Activated B cell treated with CpG ODN at 0.5 μM for 24 hours (primary cell): Measurements from ENCODE around the gene KCNK13. TPM values are rescaled to one million over a fixed set of nuclear protein-coding genes. Genes with fewer than 3 reads are reported as not detected.

ENCODE experiments used
- ATAC-seq: fragments of 200-7000 bp; cut with Tn5 transposase; one replicate; pipeline ENCODE4 v1.10.0; 2021; ENCODE audit warnings: low read depth, mild to moderate bottlenecking, moderate library complexity
- CTCF ChIA-PET: fragments of 350-600 bp; sonication (Branson Sonifier 250); formaldehyde crosslinking; loops from one replicate; lab custom pipeline; 2021; ENCODE audit warnings: antibody characterized with exemption; lab: Charles Lee
- POLR2A ChIA-PET: fragments of 350-600 bp; sonication (Branson Sonifier 250); formaldehyde crosslinking; loops from one replicate; lab custom pipeline; 2021; ENCODE audit warnings: antibody characterized with exemption; lab: Charles Lee
- DNase-seq: peaks from one replicate; pipeline ENCODE4 v3.0.0; 2022
- H3K27ac Mint-ChIP-seq: one replicate; pipeline ENCODE4 v1.8.0; 2020; ENCODE audit warnings: mixed read lengths
- H3K27me3 Mint-ChIP-seq: one replicate; pipeline ENCODE4 v1.8.0; 2021; ENCODE audit warnings: mixed read lengths
- H3K36me3 Mint-ChIP-seq: one replicate; pipeline ENCODE4 v1.8.0; 2021; ENCODE audit warnings: low read depth, mixed read lengths
- H3K4me1 Mint-ChIP-seq: one replicate; pipeline ENCODE4 v1.8.0; 2021; ENCODE audit warnings: mixed read lengths
- H3K4me3 Mint-ChIP-seq: one replicate; pipeline ENCODE4 v1.8.0; 2020; ENCODE audit warnings: mild to moderate bottlenecking, mixed read lengths
- H3K9me3 Mint-ChIP-seq: one replicate; pipeline ENCODE4 v1.8.0; 2020; ENCODE audit warnings: mixed read lengths
- intact Hi-C: fragments of 100-400 bp; cut with micrococcal nuclease; formaldehyde crosslinking; loops from one replicate; pipeline ENCODE4 v1.15.1; 2024
- total RNA-seq: library from RNA; stranded (reverse); gene quantifications from 2 replicates; pipeline ENCODE4 v1.2.3, GENCODE V29; 2022
- TF ChIP-seq, protein P1 (sequence below): fragments of 200-600 bp; IDR thresholded peaks from one replicate; pipeline ENCODE4 v1.8.0; 2022; ENCODE audit warnings: antibody characterized with exemption, mild to moderate bottlenecking

Gene KCNK13
- total RNA-seq, 1 donor from 2014 or later: not detected

DNA sequence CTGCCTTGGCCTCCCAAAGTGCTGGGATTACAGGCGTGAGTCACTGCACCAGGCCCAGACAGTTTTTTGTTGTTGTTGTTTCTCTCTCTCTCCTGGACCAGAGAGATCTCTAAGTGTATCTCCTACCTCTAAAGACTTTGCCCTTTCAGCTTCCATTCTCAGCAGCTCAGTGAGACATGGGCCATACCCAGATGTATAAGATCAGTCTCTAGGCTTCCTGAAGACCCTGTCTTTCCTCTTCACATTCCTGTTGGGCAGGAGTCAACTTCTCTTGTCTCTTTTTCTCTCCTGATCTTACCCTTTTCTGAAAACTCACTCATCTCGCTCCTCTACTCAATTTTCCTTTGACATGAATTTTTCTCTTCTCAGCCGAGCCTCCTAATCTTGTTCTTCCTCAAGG lies 42.0 kb downstream of the KCNK13 start:
- ChIA-PET POLR2A (no interaction called here), CTCF (no interaction called here)
- Mint-ChIP-seq H3K4me1 (no peaks in the 10 kb centered on the region), H3K9me3 (no peaks in the 10 kb centered on the region), H3K27me3 (no peaks in the 10 kb centered on the region), H3K4me3 (no peak overlapping the region), H3K27ac (no peak overlapping the region), H3K36me3 (no peaks in the 10 kb centered on the region)
- intact Hi-C loops: no loop called here
- TF ChIP-seq, protein P1, sequence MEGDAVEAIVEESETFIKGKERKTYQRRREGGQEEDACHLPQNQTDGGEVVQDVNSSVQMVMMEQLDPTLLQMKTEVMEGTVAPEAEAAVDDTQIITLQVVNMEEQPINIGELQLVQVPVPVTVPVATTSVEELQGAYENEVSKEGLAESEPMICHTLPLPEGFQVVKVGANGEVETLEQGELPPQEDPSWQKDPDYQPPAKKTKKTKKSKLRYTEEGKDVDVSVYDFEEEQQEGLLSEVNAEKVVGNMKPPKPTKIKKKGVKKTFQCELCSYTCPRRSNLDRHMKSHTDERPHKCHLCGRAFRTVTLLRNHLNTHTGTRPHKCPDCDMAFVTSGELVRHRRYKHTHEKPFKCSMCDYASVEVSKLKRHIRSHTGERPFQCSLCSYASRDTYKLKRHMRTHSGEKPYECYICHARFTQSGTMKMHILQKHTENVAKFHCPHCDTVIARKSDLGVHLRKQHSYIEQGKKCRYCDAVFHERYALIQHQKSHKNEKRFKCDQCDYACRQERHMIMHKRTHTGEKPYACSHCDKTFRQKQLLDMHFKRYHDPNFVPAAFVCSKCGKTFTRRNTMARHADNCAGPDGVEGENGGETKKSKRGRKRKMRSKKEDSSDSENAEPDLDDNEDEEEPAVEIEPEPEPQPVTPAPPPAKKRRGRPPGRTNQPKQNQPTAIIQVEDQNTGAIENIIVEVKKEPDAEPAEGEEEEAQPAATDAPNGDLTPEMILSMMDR: no peak
- no peak for ATAC-seq
- DNase-seq: no peak

DNA sequence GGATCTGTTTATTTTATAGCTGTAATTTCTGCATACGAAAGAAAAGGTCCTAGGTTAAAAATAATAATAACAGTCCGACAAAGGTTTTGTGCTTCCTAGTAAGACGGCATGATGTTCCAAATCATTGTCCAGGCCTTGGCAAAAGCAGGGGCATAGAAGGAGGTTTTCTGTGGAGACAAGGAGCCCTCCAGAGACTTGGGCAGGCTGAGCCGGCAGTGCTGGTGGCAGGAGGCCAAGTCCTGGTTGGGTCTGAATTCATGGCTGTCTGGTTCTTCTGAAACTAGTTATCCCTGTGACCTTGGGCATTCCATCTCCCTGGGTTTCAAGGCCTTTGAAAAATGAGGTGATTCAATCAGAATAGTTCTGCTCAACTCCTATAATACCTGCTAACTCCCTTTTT lies 44.0 kb downstream of the KCNK13 start:
- intact Hi-C loops: no loop called here
- Mint-ChIP-seq H3K4me1 (no peaks in the 10 kb centered on the region), H3K36me3 (no peaks in the 10 kb centered on the region), H3K27me3 (no peaks in the 10 kb centered on the region), H3K27ac (no peak overlapping the region), H3K9me3 (no peaks in the 10 kb centered on the region), H3K4me3 (no peak overlapping the region)
- TF ChIP-seq, protein P1: no peak
- ATAC-seq (no peak), DNase-seq (no peak)
- CTCF ChIA-PET: no interaction called here
- POLR2A ChIA-PET: no interaction called here

DNA sequence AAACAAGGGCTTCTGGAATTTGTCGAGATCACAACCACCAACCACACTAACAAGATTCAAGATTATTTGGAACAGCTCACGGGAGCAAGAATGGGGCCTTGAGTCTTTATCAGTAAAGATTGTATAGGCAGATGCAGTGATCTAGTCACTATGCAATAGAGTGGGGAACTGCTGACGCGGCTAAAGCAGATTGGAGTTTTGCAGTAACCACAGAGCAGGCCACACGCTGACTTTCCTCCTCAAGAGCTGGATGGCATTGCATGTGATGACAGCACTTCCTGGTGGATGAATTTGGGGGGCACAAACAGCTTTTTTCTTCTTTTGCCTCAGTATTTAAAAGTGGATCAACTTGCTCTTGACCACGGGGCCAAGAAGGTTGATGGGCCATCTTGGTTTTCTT lies 46.0 kb downstream of the KCNK13 start:
- POLR2A ChIA-PET: no interaction called here
- TF ChIP-seq, protein P1: no peak
- CTCF ChIA-PET: no interaction called here
- Mint-ChIP-seq H3K27me3 (peaks cover 4% of the 10 kb centered on the region), H3K4me3 (no peak overlapping the region), H3K4me1 (no peaks in the 10 kb centered on the region), H3K36me3 (no peaks in the 10 kb centered on the region), H3K27ac (no peak overlapping the region), H3K9me3 (no peaks in the 10 kb centered on the region)
- intact Hi-C loops: no loop called here
- DNase-seq: no peak
- ATAC-seq: no peak

DNA sequence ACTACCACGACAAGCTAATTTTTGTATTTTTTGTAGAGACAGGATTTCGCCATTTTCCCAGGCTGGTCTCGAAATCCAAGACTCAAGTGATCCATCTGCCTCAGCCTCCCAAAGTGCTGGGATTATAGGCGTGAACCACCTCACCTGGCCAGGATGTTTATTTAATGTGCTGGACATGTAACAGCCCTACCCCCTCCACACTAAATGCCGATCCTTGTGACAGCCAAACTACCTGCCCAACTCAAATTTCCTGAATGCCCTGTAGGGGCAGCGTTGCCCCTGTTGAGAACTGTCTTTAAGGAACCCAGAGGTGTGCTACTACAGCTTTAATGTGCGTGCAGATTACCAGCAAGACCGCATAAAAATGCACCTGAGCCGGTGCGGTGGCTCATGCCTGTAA lies 48.1 kb downstream of the KCNK13 start:
- CTCF ChIA-PET: no interaction called here
- DNase-seq (no peak), ATAC-seq (no peak)
- H3K9me3 Mint-ChIP-seq: no peaks in the 10 kb centered on the region
- H3K27ac Mint-ChIP-seq: no peak overlapping the region
- TF ChIP-seq, protein P1: no peak
- no peaks in the 10 kb centered on the region for H3K4me1 Mint-ChIP-seq
- peaks cover 9% of the 10 kb centered on the region for H3K27me3 Mint-ChIP-seq
- intact Hi-C loops: no loop called here
- H3K4me3 Mint-ChIP-seq: no peak overlapping the region
- H3K36me3 Mint-ChIP-seq: no peaks in the 10 kb centered on the region
- POLR2A ChIA-PET: no interaction called here

GRCh38 chr14:90111895-90112534 lies 50.2 kb downstream of the KCNK13 start:
- DNase-seq (no peak), ATAC-seq (no peak)
- ChIA-PET CTCF (no interaction called here), POLR2A (no interaction called here)
- H3K36me3 Mint-ChIP-seq: no peaks in the 10 kb centered on the region
- peaks cover 17% of the 10 kb centered on the region for H3K27me3 Mint-ChIP-seq
- H3K9me3 Mint-ChIP-seq: no peaks in the 10 kb centered on the region
- TF ChIP-seq, protein P1: no peak
- no peak overlapping the region for H3K4me3 Mint-ChIP-seq
- H3K27ac Mint-ChIP-seq: no peak overlapping the region
- no peaks in the 10 kb centered on the region for H3K4me1 Mint-ChIP-seq
- intact Hi-C loops: no loop called here
